NCI-H1694 (cell line): ENCODE measurements around the gene SBK3.
"Not testable (repeated sequence)": the region's sequence is repeated elsewhere in the genome, so short reads cannot be mapped to it uniquely, and the experiment has no call there.

ENCODE experiments used
- DNase-seq: peaks from one replicate; lab custom pipeline; 2025; lab: John Stamatoyannopoulos, UW

SBK3 gene

GRCh38 chr19:55545443-55545842, at the start of gene SBK3:
TSS of gene SBK3 (minus strand) at chr19:55545543. CDS start at chr19:55545543, 0 bp downstream.
- no peak for DNase-seq

GRCh38 chr19:55593096-55593772, 47.9 kb upstream of the SBK3 start:
- no peak for DNase-seq

GRCh38 chr19:55592391-55593090, 47.2 kb upstream of the SBK3 start:
- DNase-seq, result no peak

GRCh38 chr19:55591555-55591954, 46.2 kb upstream of the SBK3 start:
- no peak for DNase-seq

GRCh38 chr19:55590617-55591016, 45.3 kb upstream of the SBK3 start:
- no peak for DNase-seq

- DNase-seq, result no peak
Observed at GRCh38 chr19:55590109-55590508, 44.8 kb upstream of the SBK3 start.

- DNase-seq, result no peak
Observed at GRCh38 chr19:55588738-55589137, 43.4 kb upstream of the SBK3 start.

GRCh38 chr19:55586976-55587668, 41.8 kb upstream of the SBK3 start:
- DNase-seq, result peak; percentile 89

- DNase-seq, result no peak
Observed at GRCh38 chr19:55585658-55586339, 40.5 kb upstream of the SBK3 start.

- no peak for DNase-seq
Observed at GRCh38 chr19:55584871-55585270, 39.5 kb upstream of the SBK3 start.

GRCh38 chr19:55583897-55584296, 38.6 kb upstream of the SBK3 start:
- not testable (repeated sequence) for DNase-seq

- DNase-seq, result not testable (repeated sequence)
Observed at GRCh38 chr19:55582284-55582683, 36.9 kb upstream of the SBK3 start.

- no peak for DNase-seq
Observed at GRCh38 chr19:55581823-55582223, 36.5 kb upstream of the SBK3 start.

GRCh38 chr19:55581145-55581822, 35.9 kb upstream of the SBK3 start:
- DNase-seq, result no peak

GRCh38 chr19:55580628-55581144, 35.3 kb upstream of the SBK3 start, which contains the start of gene ZNF579:
TSS of gene ZNF579 (minus strand) at chr19:55580848. CDS start at chr19:55579639, 1,209 bp downstream.
- DNase-seq, result peak; percentile 91

GRCh38 chr19:55579766-55580621, 34.7 kb upstream of the SBK3 start:
- DNase-seq, result peak; percentile 5

GRCh38 chr19:55578761-55579747, 33.7 kb upstream of the SBK3 start:
- DNase-seq, result no peak

- DNase-seq, result no peak
Observed at GRCh38 chr19:55578031-55578760, 32.9 kb upstream of the SBK3 start.

- DNase-seq, result no peak
Observed at GRCh38 chr19:55576746-55577145, 31.4 kb upstream of the SBK3 start.
